GM23248 (cell line): Measurements from ENCODE around the gene DRD2. TPM values are rescaled to one million over a fixed set of nuclear protein-coding genes. Genes with fewer than 3 reads are reported as not detected.

Experiments
- DNase-seq: peaks from one replicate; pipeline ENCODE4 v3.0.0-alpha.2; 2015
- H2AFZ ChIP-seq: fragments of 200-600 bp; sonication (generic); 2 replicates; pipeline ENCODE4 v1.6.1; 2016; ENCODE audit warnings: antibody characterized with exemption
- H3F3A ChIP-seq: fragments of 200-600 bp; sonication (generic); 2 replicates; pipeline ENCODE4 v1.6.1; 2016; ENCODE audit warnings: mild to moderate bottlenecking, antibody characterized with exemption, mixed run types; ENCODE audit not compliant: insufficient read depth
- H3K27ac ChIP-seq: fragments of 200-600 bp; sonication (generic); 2 replicates; pipeline ENCODE4 v1.5.1; 2016; ENCODE audit warnings: mild to moderate bottlenecking
- H3K27me3 ChIP-seq: fragments of 200-600 bp; sonication (generic); replicated peaks from 2 replicates; pipeline ENCODE4 v1.6.1; 2016; ENCODE audit warnings: mild to moderate bottlenecking; ENCODE audit not compliant: insufficient read depth
- H3K36me3 ChIP-seq: fragments of 200-600 bp; sonication (generic); 2 replicates; pipeline ENCODE4 v1.6.1; 2016; ENCODE audit warnings: low read depth, mild to moderate bottlenecking
- H3K4me1 ChIP-seq: fragments of 200-600 bp; sonication (generic); 2 replicates; pipeline ENCODE4 v1.6.1; 2016; ENCODE audit warnings: mild to moderate bottlenecking; ENCODE audit not compliant: insufficient read depth
- H3K4me2 ChIP-seq: fragments of 200-600 bp; sonication (generic); one replicate; pipeline ENCODE4 v1.6.1; 2016; ENCODE audit warnings: mild to moderate bottlenecking; ENCODE audit not compliant: unreplicated experiment
- H3K4me3 ChIP-seq: fragments of 200-600 bp; sonication (generic); 2 replicates; pipeline ENCODE4 v1.5.1; 2016; ENCODE audit warnings: mild to moderate bottlenecking
- H3K79me2 ChIP-seq: fragments of 200-600 bp; sonication (generic); 2 replicates; pipeline ENCODE4 v1.6.1; 2016; ENCODE audit warnings: mild to moderate bottlenecking; ENCODE audit not compliant: insufficient read depth
- H3K9ac ChIP-seq: fragments of 200-600 bp; sonication (generic); 2 replicates; pipeline ENCODE4 v1.6.1; 2016; ENCODE audit warnings: mild to moderate bottlenecking
- H3K9me2 ChIP-seq: fragments of 200-600 bp; sonication (generic); 2 replicates; pipeline ENCODE4 v1.6.1; 2016; ENCODE audit warnings: mixed run types, mild to moderate bottlenecking, moderate library complexity; ENCODE audit not compliant: insufficient read depth
- H3K9me3 ChIP-seq: fragments of 200-600 bp; sonication (generic); one replicate; pipeline ENCODE4 v1.6.1; 2017; ENCODE audit warnings: low read depth
- H4K20me1 ChIP-seq: fragments of 200-600 bp; sonication (generic); 2 replicates; pipeline ENCODE4 v1.6.0; 2016; ENCODE audit not compliant: insufficient read depth
- EZH2 ChIP-seq: fragments of 200-600 bp; sonication (generic); IDR thresholded peaks from 2 replicates; pipeline ENCODE4 v1.6.1; 2018; ENCODE audit warnings: antibody characterized with exemption, mild to moderate bottlenecking; ENCODE audit not compliant: insufficient read depth, poor library complexity, severe bottlenecking
- EZH2phosphoT487 ChIP-seq: fragments of 200-600 bp; sonication (generic); IDR thresholded peaks from 2 replicates; pipeline ENCODE4 v1.6.1; 2018; ENCODE audit warnings: antibody characterized with exemption, moderate library complexity, mild to moderate bottlenecking, low read depth; ENCODE audit not compliant: insufficient read depth
- WGBS, 2 experiments: methylation state at CpG; one replicate each; pipeline ENCODE4 v1.1.6; 2015 to 2017; ENCODE audit warnings: low lambda C conversion rate in 2 of 2, low coverage in 1 of 2; ENCODE audit errors: missing lambda C conversion rate in 2 of 2; 5-methylcytosine and 5-hydroxymethylcytosine counted together
- in situ Hi-C: fragments of 300-500 bp; cut with MboI; formaldehyde crosslinking; loops from 2 replicates; pipeline ENCODE4 v1.15.0; 2020
- polyA plus RNA-seq: library from polyadenylated mRNA; unstranded; fragments of >200 nt; fragmentation: Nextera tagmentation; extraction: Ambion mirVana; gene quantifications from 2 replicates; pipeline ENCODE4 v1.2.1, GENCODE V29; 2016
- total RNA-seq: library from RNA; depleted of rRNA; stranded (reverse); fragments of >200 nt; shearing (Covaris generic); gene quantifications from 2 replicates; pipeline ENCODE4 v1.2.3, GENCODE V29; 2014

Gene DRD2
- total and polyA plus RNA-seq, 2 experiments from 2014 or later = not detected

DNA sequence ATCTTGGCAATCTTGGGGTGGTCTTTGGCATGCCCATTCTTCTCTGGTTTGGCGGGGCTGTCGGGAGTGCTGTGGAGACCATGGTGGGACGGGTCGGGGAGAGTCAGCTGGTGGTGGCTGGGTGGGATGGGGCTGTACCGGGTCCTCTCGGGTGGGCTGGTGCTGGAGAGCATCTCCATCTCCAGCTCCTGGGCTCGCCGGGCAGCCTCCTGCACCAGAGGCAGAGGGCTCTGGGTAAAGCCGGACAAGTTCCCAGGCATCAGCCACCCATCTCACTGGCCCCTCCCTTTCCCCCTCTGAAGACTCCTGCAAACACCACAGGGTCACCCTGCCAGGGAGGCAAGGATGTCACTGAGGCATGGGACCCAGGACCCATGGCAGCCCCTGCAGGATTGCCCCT lies 62.5 kb downstream of the DRD2 start:
- Histone ChIP-seq H3K9ac (no peak overlapping the region), H4K20me1 (no peaks in the 10 kb centered on the region), H3K4me3 (no peak overlapping the region), H3K36me3 (no peaks in the 10 kb centered on the region), H3K4me2 (no peak overlapping the region), H3K27ac (no peak overlapping the region), H2AFZ (no peak overlapping the region), H3K9me3 (no peaks in the 10 kb centered on the region), H3F3A (no peaks in the 10 kb centered on the region), H3K27me3 (no peaks in the 10 kb centered on the region), H3K4me1 (no peaks in the 10 kb centered on the region), H3K9me2 (no peaks in the 10 kb centered on the region), H3K79me2 (no peaks in the 10 kb centered on the region)
- WGBS, 2 experiments = 47 to 72% methylated on average over 3 to 9 of the region's 9 CpGs
- no peak for DNase-seq
- TF ChIP-seq EZH2 = no peak
- no peak for TF ChIP-seq EZH2phosphoT487
- in situ Hi-C loops = no loop called here

DNA sequence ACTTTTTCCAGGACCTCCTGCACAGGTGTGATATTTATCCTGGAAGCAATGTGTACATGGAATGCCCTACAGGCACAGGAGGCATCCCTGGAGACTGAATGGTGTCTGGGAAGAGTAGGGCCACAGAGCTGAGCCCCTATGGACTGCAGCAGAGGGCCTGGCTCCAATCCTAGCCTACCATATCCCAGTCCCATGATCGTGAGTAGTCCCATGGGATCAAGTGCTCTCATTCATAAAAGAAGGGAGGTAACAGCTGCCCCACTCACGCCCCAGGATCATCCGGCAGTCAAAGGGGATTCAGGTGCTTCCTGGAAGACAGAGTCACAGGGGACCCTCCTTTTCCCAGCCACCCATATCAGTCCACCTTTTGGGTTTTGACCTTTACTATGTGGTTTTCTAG lies 63.7 kb downstream of the DRD2 start:
- 40 to 43% methylated on average over 3 of the region's 3 CpGs for WGBS, 2 experiments
- in situ Hi-C loops = no loop called here
- no peak overlapping the region for H3K4me3 ChIP-seq
- no peaks in the 10 kb centered on the region for H4K20me1 ChIP-seq
- H3K79me2 ChIP-seq = no peaks in the 10 kb centered on the region
- H3K4me1 ChIP-seq = no peaks in the 10 kb centered on the region
- no peak overlapping the region for H3K27ac ChIP-seq
- no peaks in the 10 kb centered on the region for H3K9me2 ChIP-seq
- H3K27me3 ChIP-seq = no peaks in the 10 kb centered on the region; the same call in 1 of the 2 replicates
- no peak overlapping the region for H3K4me2 ChIP-seq
- H3K9ac ChIP-seq = no peak overlapping the region
- no peak overlapping the region for H2AFZ ChIP-seq
- H3K36me3 ChIP-seq = no peaks in the 10 kb centered on the region
- TF ChIP-seq EZH2 = no peak
- no peak for TF ChIP-seq EZH2phosphoT487
- no peaks in the 10 kb centered on the region for H3K9me3 ChIP-seq
- no peak for DNase-seq
- H3F3A ChIP-seq = no peaks in the 10 kb centered on the region

DNA sequence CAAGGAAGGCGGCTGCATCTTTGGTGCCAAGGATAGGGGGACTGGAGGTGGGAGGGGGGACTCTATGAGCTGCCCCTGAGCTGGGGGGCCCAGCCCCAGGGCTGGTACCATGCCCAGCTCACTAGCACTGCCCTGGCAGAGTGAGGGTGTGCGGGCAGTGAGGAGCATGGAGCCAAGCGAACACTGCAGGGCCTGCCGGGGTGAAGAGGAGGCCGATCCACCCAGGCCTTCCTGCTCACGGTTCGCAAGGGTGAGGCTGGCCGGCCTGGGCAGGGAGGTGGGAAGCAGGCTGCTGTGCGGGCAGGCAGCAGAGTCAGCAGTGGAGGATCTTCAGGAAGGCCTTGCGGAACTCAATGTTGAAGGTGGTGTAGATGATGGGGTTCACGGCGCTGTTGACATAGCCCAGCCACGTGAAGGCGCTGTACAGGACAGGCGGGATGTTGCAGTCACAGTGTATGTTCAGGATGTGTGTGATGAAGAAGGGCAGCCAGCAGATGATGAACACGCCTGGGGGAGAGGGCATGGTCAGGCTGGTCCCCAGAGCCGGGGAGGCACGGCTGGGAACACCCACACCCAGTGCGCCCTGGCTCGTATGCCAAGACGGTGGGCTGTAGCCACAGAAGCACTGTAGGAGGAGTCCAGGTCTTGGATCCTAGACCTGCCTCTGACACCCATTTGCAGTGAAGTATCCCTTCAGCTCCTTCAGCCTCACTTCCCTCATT lies 64.6 kb downstream of the DRD2 start:
- no peak for TF ChIP-seq EZH2phosphoT487
- H3K79me2 ChIP-seq = no peaks in the 10 kb centered on the region
- H3K27me3 ChIP-seq = no peaks in the 10 kb centered on the region; the same call in 1 of the 2 replicates

DNA sequence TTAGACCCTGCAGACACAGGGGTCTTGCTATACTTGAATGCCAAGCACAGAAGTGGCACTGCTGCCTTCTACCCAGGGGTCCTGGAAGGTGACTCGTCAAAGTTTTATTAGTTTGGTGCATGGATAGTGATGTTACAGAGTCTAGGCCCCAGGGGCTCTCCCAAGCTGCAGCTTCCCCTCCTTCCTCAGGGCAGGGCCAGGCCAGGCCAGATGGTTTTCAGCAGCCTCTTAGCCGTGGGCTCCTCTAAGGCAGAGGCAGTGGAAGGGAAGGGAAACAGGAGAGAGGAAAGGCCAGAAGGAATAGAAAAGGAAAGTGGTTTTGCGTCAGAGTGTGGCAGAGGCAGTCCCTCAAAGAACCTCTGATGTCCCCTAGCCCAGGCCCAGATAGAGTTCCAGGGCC lies 65.7 kb downstream of the DRD2 start:
- Histone ChIP-seq H3K4me1 (no peaks in the 10 kb centered on the region), H3F3A (no peaks in the 10 kb centered on the region), H3K27me3 (no peaks in the 10 kb centered on the region; the same call in 1 of the 2 replicates), H3K9me2 (no peaks in the 10 kb centered on the region), H2AFZ (no peak overlapping the region), H3K9ac (no peak overlapping the region), H3K27ac (no peak overlapping the region), H3K36me3 (no peaks in the 10 kb centered on the region), H4K20me1 (no peaks in the 10 kb centered on the region), H3K4me3 (no peak overlapping the region), H3K4me2 (no peak overlapping the region), H3K79me2 (no peaks in the 10 kb centered on the region), H3K9me3 (no peaks in the 10 kb centered on the region)
- in situ Hi-C loops = no loop called here
- no peak for TF ChIP-seq EZH2
- no peak for TF ChIP-seq EZH2phosphoT487
- 45 to 53% methylated on average over 3 of the region's 3 CpGs for WGBS, 2 experiments
- no peak for DNase-seq

More for the DNA sequence above, 64.6 kb downstream of the DRD2 start:
- no peaks in the 10 kb centered on the region for H3F3A ChIP-seq
- no peak overlapping the region for H3K4me3 ChIP-seq
- no peak overlapping the region for H3K4me2 ChIP-seq
- no peaks in the 10 kb centered on the region for H3K9me2 ChIP-seq
- WGBS, 2 experiments = 73 to 76% methylated on average over 21 of the region's 21 CpGs
- in situ Hi-C loops = no loop called here
- no peak overlapping the region for H2AFZ ChIP-seq
- H3K36me3 ChIP-seq = no peaks in the 10 kb centered on the region
- no peak overlapping the region for H3K9ac ChIP-seq
- no peak overlapping the region for H3K27ac ChIP-seq
- no peak for DNase-seq
- H4K20me1 ChIP-seq = no peaks in the 10 kb centered on the region
- no peaks in the 10 kb centered on the region for H3K4me1 ChIP-seq
- H3K9me3 ChIP-seq = no peaks in the 10 kb centered on the region

DNA sequence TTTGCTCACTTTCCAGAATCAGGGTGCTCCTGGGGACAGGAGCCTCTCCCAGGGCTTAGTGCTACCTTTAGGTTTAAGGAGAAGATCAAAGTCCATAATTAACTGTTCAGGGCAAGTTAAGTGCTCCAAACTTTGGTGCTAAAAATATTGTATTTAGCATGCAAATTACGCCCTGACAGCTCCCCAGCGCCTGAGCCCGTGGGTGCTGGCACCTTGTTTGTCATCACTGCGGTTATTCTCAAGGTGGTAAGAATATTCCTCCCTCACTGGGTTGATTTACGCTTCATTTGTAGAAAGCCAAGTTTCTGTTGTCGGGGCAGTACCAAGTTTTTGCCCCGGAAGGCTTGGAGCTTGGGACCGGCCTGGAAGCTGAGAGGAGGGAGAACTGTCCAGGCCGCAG lies 66.3 kb downstream of the DRD2 start:
- no peaks in the 10 kb centered on the region for H4K20me1 ChIP-seq
- no peak overlapping the region for H2AFZ ChIP-seq
- H3K4me2 ChIP-seq = no peak overlapping the region
- no peak overlapping the region for H3K27ac ChIP-seq
- H3K4me1 ChIP-seq = no peaks in the 10 kb centered on the region
- TF ChIP-seq EZH2phosphoT487 (no peak), EZH2 (no peak)
- in situ Hi-C loops = no loop called here
- H3K4me3 ChIP-seq = no peak overlapping the region
- no peak overlapping the region for H3K9ac ChIP-seq
- no peaks in the 10 kb centered on the region for H3K79me2 ChIP-seq
- no peak for DNase-seq
- peaks cover 2% of the 10 kb centered on the region for H3K27me3 ChIP-seq
- no peaks in the 10 kb centered on the region for H3K36me3 ChIP-seq
- no peaks in the 10 kb centered on the region for H3K9me3 ChIP-seq
- no peaks in the 10 kb centered on the region for H3K9me2 ChIP-seq
- 60 to 65% methylated on average over 9 of the region's 9 CpGs for WGBS, 2 experiments
- no peaks in the 10 kb centered on the region for H3F3A ChIP-seq
